Activated T-helper 1 cell treated with anti-CD3 and anti-CD28 coated beads, Interleukin-12 subunit alpha, Interleukin-12 subunit beta, Interleukin-2, Interleukin-4 antibody, amounts not matched to agents 30 ng/mL and 10 ng/mL and 1 ng/mL, durations not matched to agents 14 hours and 24 hours and 36 hours (primary cell): Measurements from ENCODE around the gene AMIGO3. TPM values are rescaled to one million over a fixed set of nuclear protein-coding genes. Genes with fewer than 3 reads are reported as not detected.
A peak's percentile ranks its signal among the peaks of the same experiment; 100 is the strongest.

ENCODE experiments used
- DNase-seq: peaks from one replicate; pipeline ENCODE4 v3.0.0; 2021; ENCODE audit warnings: low spot score
- H3K27ac Mint-ChIP-seq: one replicate; pipeline ENCODE4 v1.8.0; 2021; ENCODE audit warnings: mild to moderate bottlenecking, mixed read lengths
- H3K27me3 Mint-ChIP-seq: one replicate; pipeline ENCODE4 v1.8.0; 2022; ENCODE audit warnings: mild to moderate bottlenecking, moderate library complexity, mixed read lengths; ENCODE audit not compliant: insufficient read depth
- H3K36me3 Mint-ChIP-seq: one replicate; pipeline ENCODE4 v1.8.0; 2021; ENCODE audit warnings: low read depth, mixed read lengths
- H3K4me1 Mint-ChIP-seq: one replicate; pipeline ENCODE4 v1.8.0; 2021; ENCODE audit warnings: low read depth, mixed read lengths
- H3K4me3 Mint-ChIP-seq: one replicate; pipeline ENCODE4 v1.8.0; 2021; ENCODE audit warnings: mild to moderate bottlenecking, moderate library complexity, mixed read lengths
- H3K9me3 Mint-ChIP-seq: one replicate; pipeline ENCODE4 v1.8.0; 2021; ENCODE audit warnings: mixed read lengths
- intact Hi-C: fragments of 100-400 bp; cut with micrococcal nuclease; formaldehyde crosslinking; loops from one replicate; pipeline ENCODE4 v1.15.1; 2024
- total RNA-seq: library from RNA; stranded (reverse); gene quantifications from 2 replicates; pipeline ENCODE4 v1.2.3, GENCODE V29; 2022

The AMIGO3 gene
- total RNA-seq, 1 donor from 2014 or later = 0.39 TPM

- peak overlapping the region; percentile 95 for H3K27ac Mint-ChIP-seq
- peaks cover 40% of the 10 kb centered on the region for H3K4me1 Mint-ChIP-seq
- H3K4me3 Mint-ChIP-seq = peak overlapping the region; percentile 95
- intact Hi-C loops = loop anchor here (1.0 to 5.0 kb wide), 3 partner anchors 49 to 514 kb away; partner anchors contain the start of genes APEH and GNAI2
- no peaks in the 10 kb centered on the region for H3K27me3 Mint-ChIP-seq
- DNase-seq = no peak
- H3K9me3 Mint-ChIP-seq = no peaks in the 10 kb centered on the region
- peaks cover 17% of the 10 kb centered on the region for H3K36me3 Mint-ChIP-seq
Observed at GRCh38 chr3:49722896-49723295, 3.4 kb upstream of the AMIGO3 start.

- peak overlapping the region; percentile 95 for H3K4me3 Mint-ChIP-seq
- intact Hi-C loops = loop anchor here (5.0 kb wide), 2 partner anchors 115 to 515 kb away; partner anchors contain the start of gene GNAI2
- H3K4me1 Mint-ChIP-seq = peaks cover 40% of the 10 kb centered on the region
- H3K27me3 Mint-ChIP-seq = no peaks in the 10 kb centered on the region
- DNase-seq = no peak
- H3K9me3 Mint-ChIP-seq = no peaks in the 10 kb centered on the region
- H3K36me3 Mint-ChIP-seq = peaks cover 17% of the 10 kb centered on the region
- no peak overlapping the region for H3K27ac Mint-ChIP-seq
Observed at GRCh38 chr3:49721896-49722781, 2.7 kb upstream of the AMIGO3 start.

- Mint-ChIP-seq H3K27ac (no peak overlapping the region), H3K4me1 (peaks cover 40% of the 10 kb centered on the region), H3K4me3 (peak overlapping the region; percentile 95), H3K9me3 (no peaks in the 10 kb centered on the region), H3K36me3 (peaks cover 17% of the 10 kb centered on the region), H3K27me3 (no peaks in the 10 kb centered on the region)
- intact Hi-C loops = loop anchor here (5.0 kb wide), 2 partner anchors 116 to 516 kb away; partner anchors contain the start of gene GNAI2
- no peak for DNase-seq
Observed at GRCh38 chr3:49721596-49721895, 2.1 kb upstream of the AMIGO3 start.

GRCh38 chr3:49720855-49721595 is 1.5 kb upstream of the AMIGO3 start:
- H3K27ac Mint-ChIP-seq = peak overlapping the region; percentile 18
- no peaks in the 10 kb centered on the region for H3K9me3 Mint-ChIP-seq
- no peak for DNase-seq
- H3K27me3 Mint-ChIP-seq = no peaks in the 10 kb centered on the region
- H3K4me3 Mint-ChIP-seq = peak overlapping the region; percentile 39
- intact Hi-C loops = loop anchor here (5.0 kb wide), 2 partner anchors 116 to 516 kb away; partner anchors contain the start of gene GNAI2
- H3K36me3 Mint-ChIP-seq = peaks cover 21% of the 10 kb centered on the region
- H3K4me1 Mint-ChIP-seq = peaks cover 40% of the 10 kb centered on the region

GRCh38 chr3:49718858-49719213 is 648 bp downstream of the AMIGO3 start:
- Mint-ChIP-seq H3K4me1 (peaks cover 35% of the 10 kb centered on the region), H3K9me3 (no peaks in the 10 kb centered on the region), H3K27ac (peak overlapping the region; percentile 48), H3K36me3 (peaks cover 21% of the 10 kb centered on the region), H3K4me3 (peak overlapping the region; percentile 83), H3K27me3 (no peaks in the 10 kb centered on the region)
- no peak for DNase-seq
- intact Hi-C loops = loop anchor here (1.0 kb wide), 3 partner anchors 16 to 45 kb away; partner anchors contain the start of genes APEH, MST1 and RNF123

GRCh38 chr3:49717959-49718857 is 1.3 kb downstream of the AMIGO3 start:
- Mint-ChIP-seq H3K27me3 (no peaks in the 10 kb centered on the region), H3K36me3 (peaks cover 21% of the 10 kb centered on the region), H3K27ac (no peak overlapping the region), H3K9me3 (no peaks in the 10 kb centered on the region), H3K4me1 (peaks cover 33% of the 10 kb centered on the region), H3K4me3 (peak overlapping the region; percentile 83)
- no peak for DNase-seq
- intact Hi-C loops = no loop called here

- Mint-ChIP-seq H3K4me1 (peaks cover 25% of the 10 kb centered on the region), H3K9me3 (no peaks in the 10 kb centered on the region), H3K27me3 (no peaks in the 10 kb centered on the region), H3K27ac (no peak overlapping the region), H3K4me3 (peak overlapping the region; percentile 51), H3K36me3 (peaks cover 18% of the 10 kb centered on the region)
- DNase-seq = no peak
- intact Hi-C loops = no loop called here
Observed at GRCh38 chr3:49717211-49717958, 2.1 kb downstream of the AMIGO3 start.

- intact Hi-C loops = no loop called here
- Mint-ChIP-seq H3K27ac (no peak overlapping the region), H3K4me3 (no peak overlapping the region), H3K9me3 (no peaks in the 10 kb centered on the region), H3K36me3 (peaks cover 15% of the 10 kb centered on the region), H3K27me3 (no peaks in the 10 kb centered on the region), H3K4me1 (peaks cover 29% of the 10 kb centered on the region)
- no peak for DNase-seq
Observed at GRCh38 chr3:49716691-49717210, 2.7 kb downstream of the AMIGO3 start.

GRCh38 chr3:49716169-49716568 is 3.3 kb downstream of the AMIGO3 start:
- no peaks in the 10 kb centered on the region for H3K27me3 Mint-ChIP-seq
- intact Hi-C loops = no loop called here
- peaks cover 32% of the 10 kb centered on the region for H3K4me1 Mint-ChIP-seq
- DNase-seq = no peak
- H3K36me3 Mint-ChIP-seq = peaks cover 13% of the 10 kb centered on the region
- no peaks in the 10 kb centered on the region for H3K9me3 Mint-ChIP-seq
- no peak overlapping the region for H3K27ac Mint-ChIP-seq
- H3K4me3 Mint-ChIP-seq = no peak overlapping the region

- no peak for DNase-seq
- intact Hi-C loops = no loop called here
- Mint-ChIP-seq H3K36me3 (peaks cover 8% of the 10 kb centered on the region), H3K27me3 (no peaks in the 10 kb centered on the region), H3K4me3 (no peak overlapping the region), H3K4me1 (peaks cover 27% of the 10 kb centered on the region), H3K9me3 (no peaks in the 10 kb centered on the region), H3K27ac (no peak overlapping the region)
Observed at GRCh38 chr3:49715611-49716121, 3.8 kb downstream of the AMIGO3 start.

GRCh38 chr3:49714728-49715550 is 4.5 kb downstream of the AMIGO3 start:
- no peak for DNase-seq
- Mint-ChIP-seq H3K27me3 (no peaks in the 10 kb centered on the region), H3K4me1 (peaks cover 26% of the 10 kb centered on the region), H3K36me3 (peaks cover 5% of the 10 kb centered on the region), H3K4me3 (no peak overlapping the region), H3K27ac (no peak overlapping the region), H3K9me3 (no peaks in the 10 kb centered on the region)
- intact Hi-C loops = no loop called here
